AG04450 (cell line): ENCODE measurements around the gene UBE3C. TPM values are rescaled to one million over a fixed set of nuclear protein-coding genes. Genes with fewer than 3 reads are reported as not detected.

Experiments used
- CTCF ChIA-PET: fragments of 300-600, 350-600 bp; formaldehyde crosslinking; extraction: SDS; loops from one replicate; lab custom pipeline; 2022; ENCODE audit warnings: antibody characterized with exemption, inconsistent platforms; lab: Charles Lee
- POLR2A ChIA-PET: fragments of 350-600 bp; formaldehyde crosslinking; extraction: SDS; loops from one replicate; lab custom pipeline; 2021; ENCODE audit warnings: antibody characterized with exemption, inconsistent platforms; lab: Yijun Ruan, JAX
- DNase-seq: peaks from one replicate; pipeline ENCODE4 v3.0.0-alpha.2; 2011; ENCODE audit warnings: low read depth, low spot score
- H3K27ac ChIP-seq: one replicate; pipeline ENCODE4 v1.5.1; 2012; ENCODE audit warnings: low read depth, low read length, control low read depth
- H3K27me3 ChIP-seq: one replicate; pipeline ENCODE4 v1.6.0; 2012; ENCODE audit warnings: low read length; ENCODE audit not compliant: control insufficient read depth, insufficient read depth
- H3K4me3 ChIP-seq: 2 replicates; pipeline ENCODE4 v1.5.1; 2011; ENCODE audit warnings: mild to moderate bottlenecking, low read depth, low read length, control low read depth
- H3K9me3 ChIP-seq: 2 replicates; pipeline ENCODE4 v1.5.1; 2012; ENCODE audit warnings: low read length; ENCODE audit not compliant: control insufficient read depth, insufficient read depth
- polyA plus RNA-seq: library from polyadenylated mRNA; depleted of rRNA; stranded (reverse); fragments of >200 nt; gene quantifications from 2 replicates; pipeline ENCODE4 v1.2.3, GENCODE V29; 2011
- TF ChIP-seq, protein P1 (sequence below): IDR thresholded peaks from 2 replicates; pipeline ENCODE4 v1.5.1; 2011; ENCODE audit warnings: low read depth, low read length, control low read depth, inconsistent platforms

Gene UBE3C
- polyA plus RNA-seq, 1 experiment = 71.2 TPM

DNA sequence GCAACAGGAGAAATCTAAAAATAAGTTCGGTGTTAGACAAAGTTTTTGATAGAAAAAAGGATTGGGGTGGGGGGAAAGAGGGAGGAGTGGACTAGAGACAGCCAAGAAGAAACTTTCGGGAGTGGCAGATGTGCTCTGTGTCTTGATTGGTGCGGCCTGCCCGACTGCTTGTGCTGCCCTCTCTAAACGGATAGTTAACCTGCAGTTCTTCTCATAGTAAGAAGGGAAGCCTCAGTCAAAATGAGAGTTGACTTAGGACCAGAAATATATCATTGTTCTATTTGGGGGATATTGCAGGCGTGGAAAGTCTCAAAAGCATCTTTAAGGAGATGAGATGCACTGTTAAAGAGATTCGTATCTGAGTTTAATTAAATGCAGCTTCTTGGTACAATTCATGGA, 39.3 kb downstream of the UBE3C start:
- DNase-seq = no peak
- CTCF ChIA-PET = interaction anchor here (0.7 kb wide), 2 partner anchors 43 to 229 kb away, joined by 3 read pairs; no protein-coding TSS in a partner anchor
- Histone ChIP-seq H3K9me3 (no peaks in the 10 kb centered on the region), H3K27me3 (no peaks in the 10 kb centered on the region), H3K27ac (no peak overlapping the region), H3K4me3 (no peak overlapping the region)
- TF ChIP-seq, protein P1, sequence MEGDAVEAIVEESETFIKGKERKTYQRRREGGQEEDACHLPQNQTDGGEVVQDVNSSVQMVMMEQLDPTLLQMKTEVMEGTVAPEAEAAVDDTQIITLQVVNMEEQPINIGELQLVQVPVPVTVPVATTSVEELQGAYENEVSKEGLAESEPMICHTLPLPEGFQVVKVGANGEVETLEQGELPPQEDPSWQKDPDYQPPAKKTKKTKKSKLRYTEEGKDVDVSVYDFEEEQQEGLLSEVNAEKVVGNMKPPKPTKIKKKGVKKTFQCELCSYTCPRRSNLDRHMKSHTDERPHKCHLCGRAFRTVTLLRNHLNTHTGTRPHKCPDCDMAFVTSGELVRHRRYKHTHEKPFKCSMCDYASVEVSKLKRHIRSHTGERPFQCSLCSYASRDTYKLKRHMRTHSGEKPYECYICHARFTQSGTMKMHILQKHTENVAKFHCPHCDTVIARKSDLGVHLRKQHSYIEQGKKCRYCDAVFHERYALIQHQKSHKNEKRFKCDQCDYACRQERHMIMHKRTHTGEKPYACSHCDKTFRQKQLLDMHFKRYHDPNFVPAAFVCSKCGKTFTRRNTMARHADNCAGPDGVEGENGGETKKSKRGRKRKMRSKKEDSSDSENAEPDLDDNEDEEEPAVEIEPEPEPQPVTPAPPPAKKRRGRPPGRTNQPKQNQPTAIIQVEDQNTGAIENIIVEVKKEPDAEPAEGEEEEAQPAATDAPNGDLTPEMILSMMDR = no peak
- POLR2A ChIA-PET = no interaction called here

DNA sequence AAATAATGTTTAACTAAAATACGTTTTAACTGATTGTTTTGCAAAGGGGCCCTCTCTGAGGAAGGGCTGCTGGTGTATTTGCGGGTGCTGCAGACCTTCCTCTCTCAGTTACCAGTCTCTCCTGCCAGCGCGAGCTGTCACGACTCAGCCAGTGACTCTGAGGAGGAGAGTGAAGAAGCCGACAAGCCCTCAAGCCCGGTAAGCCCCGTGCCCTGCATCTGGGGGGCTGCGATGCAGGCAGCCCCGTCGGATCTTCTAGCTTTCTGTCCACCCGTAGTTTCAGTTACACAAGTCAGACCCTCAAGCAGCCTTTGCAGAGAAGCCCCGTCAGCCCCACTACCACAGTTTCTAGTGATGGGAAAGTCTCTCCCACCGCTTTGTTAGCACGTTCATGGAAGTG, 45.1 kb downstream of the UBE3C start:
- POLR2A ChIA-PET = no interaction called here
- CTCF ChIA-PET = no interaction called here

GRCh38 chr7:157188091-157188665, 49.5 kb downstream of the UBE3C start:
- H3K4me3 ChIP-seq = no peak overlapping the region
- ChIA-PET POLR2A (no interaction called here), CTCF (no interaction called here)
- no peak for DNase-seq
- no peak overlapping the region for H3K27ac ChIP-seq
- H3K27me3 ChIP-seq = no peaks in the 10 kb centered on the region
- TF ChIP-seq, protein P1 = no peak
- no peaks in the 10 kb centered on the region for H3K9me3 ChIP-seq

More for the DNA sequence above, 45.1 kb downstream of the UBE3C start:
- Histone ChIP-seq H3K27ac (no peak overlapping the region), H3K27me3 (no peaks in the 10 kb centered on the region), H3K4me3 (no peak overlapping the region), H3K9me3 (no peaks in the 10 kb centered on the region)
- DNase-seq = no peak
- TF ChIP-seq, protein P1 = no peak

GRCh38 chr7:157189405-157189804, 50.7 kb downstream of the UBE3C start:
- TF ChIP-seq, protein P1 = no peak
- Histone ChIP-seq H3K4me3 (no peak overlapping the region), H3K27ac (no peak overlapping the region), H3K27me3 (no peaks in the 10 kb centered on the region), H3K9me3 (no peaks in the 10 kb centered on the region)
- CTCF ChIA-PET = no interaction called here
- DNase-seq = no peak
- POLR2A ChIA-PET = no interaction called here

DNA sequence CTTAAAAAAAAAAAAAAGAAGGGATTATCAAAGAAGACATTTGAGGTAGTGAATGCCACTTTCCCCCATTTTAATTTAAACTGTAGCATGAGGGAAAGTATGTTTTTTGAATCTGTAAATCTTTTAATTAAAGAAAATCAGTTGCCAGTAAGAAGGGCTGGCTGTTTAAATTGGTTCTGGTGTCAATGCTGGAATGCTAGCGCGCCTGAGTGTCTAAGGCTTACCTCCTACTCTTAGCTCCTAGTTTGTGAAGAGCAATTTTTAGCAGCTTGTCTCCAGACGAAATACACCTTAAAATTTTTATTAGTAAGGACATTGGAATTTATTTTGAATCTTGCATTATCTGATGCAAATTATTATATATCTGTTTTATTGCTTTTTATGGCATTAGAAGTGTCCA, 54.1 kb downstream of the UBE3C start:
- TF ChIP-seq, protein P1 = no peak
- no peak overlapping the region for H3K4me3 ChIP-seq
- no peaks in the 10 kb centered on the region for H3K27me3 ChIP-seq
- POLR2A ChIA-PET = no interaction called here
- CTCF ChIA-PET = interaction anchor here (0.7 to 1.9 kb wide), 3 partner anchors 57 to 164 kb away, joined by 3 to 9 read pairs (median 6); no protein-coding TSS in a partner anchor
- no peak overlapping the region for H3K27ac ChIP-seq
- no peaks in the 10 kb centered on the region for H3K9me3 ChIP-seq
- no peak for DNase-seq
